ENCODE measurements around the gene CCDC90B. TPM values are rescaled to one million over a fixed set of nuclear protein-coding genes. Genes with fewer than 3 reads are reported as not detected.
A peak's percentile ranks its signal among the peaks of the same experiment; 100 is the strongest.
"Not testable (repeated sequence)": the region's sequence is repeated elsewhere in the genome, so short reads cannot be mapped to it uniquely, and the experiment has no call there.

Gene CCDC90B
- total RNA-seq, 6 experiments from 2014 or later = 44.0 to 57.9 (median 50.2) TPM

GRCh38 chr11:83272627-83273026 is 13.5 kb downstream of the CCDC90B start:
- Mint-ChIP-seq H3K27me3 (ENCODE audit: insufficient read depth) (no peaks in the 10 kb centered on the region; the same call in 1 of the 2 replicates), H3K4me1 (ENCODE audit: low read depth) (peaks cover 27% of the 10 kb centered on the region), H3K9me3 (peaks cover 14% of the 10 kb centered on the region), H3K36me3 (ENCODE audit: low read depth) (peaks cover 42% of the 10 kb centered on the region), H3K4me3 (peak overlapping the region; percentile 19; the same call in 1 of the 2 replicates), H3K27ac (peak overlapping the region; percentile 57)
- peak; percentile 83 for DNase-seq
- no peak for TF ChIP-seq CTCF (IDR thresholded peaks at IDR 0.05)

GRCh38 chr11:83271734-83272133 is 14.4 kb downstream of the CCDC90B start:
- DNase-seq; H3K4me3 Mint-ChIP-seq; H3K27me3 Mint-ChIP-seq (ENCODE audit: insufficient read depth); H3K27ac Mint-ChIP-seq: not testable (repeated sequence)
- peaks cover 14% of the 10 kb centered on the region for H3K9me3 Mint-ChIP-seq
- H3K4me1 Mint-ChIP-seq (ENCODE audit: low read depth) = peaks cover 27% of the 10 kb centered on the region
- H3K36me3 Mint-ChIP-seq (ENCODE audit: low read depth) = peaks cover 49% of the 10 kb centered on the region

- H3K36me3 Mint-ChIP-seq (ENCODE audit: low read depth) = peaks cover 59% of the 10 kb centered on the region
- peaks cover 37% of the 10 kb centered on the region for H3K4me1 Mint-ChIP-seq (ENCODE audit: low read depth)
- not testable (repeated sequence) for H3K27ac Mint-ChIP-seq; DNase-seq; H3K27me3 Mint-ChIP-seq (ENCODE audit: insufficient read depth); H3K4me3 Mint-ChIP-seq
- H3K9me3 Mint-ChIP-seq = peaks cover 14% of the 10 kb centered on the region
Measured at GRCh38 chr11:83269080-83269479, 17.1 kb downstream of the CCDC90B start.

GRCh38 chr11:83265331-83265730 is 20.8 kb downstream of the CCDC90B start:
- Mint-ChIP-seq H3K36me3 (ENCODE audit: low read depth) (peaks cover 47% of the 10 kb centered on the region), H3K9me3 (peaks cover 5% of the 10 kb centered on the region; the same call in 1 of the 2 replicates), H3K4me3 (no peak overlapping the region)

GRCh38 chr11:83259559-83259958 is 26.6 kb downstream of the CCDC90B start:
- no peak for TF ChIP-seq CTCF (IDR thresholded peaks at IDR 0.05)
- H3K9me3 Mint-ChIP-seq = no peaks in the 10 kb centered on the region
- no peak overlapping the region for H3K27ac Mint-ChIP-seq
- H3K4me1 Mint-ChIP-seq (ENCODE audit: low read depth) = peaks cover 35% of the 10 kb centered on the region
- no peaks in the 10 kb centered on the region for H3K27me3 Mint-ChIP-seq (ENCODE audit: insufficient read depth)
- no peak for DNase-seq
- peaks cover 30% of the 10 kb centered on the region for H3K36me3 Mint-ChIP-seq (ENCODE audit: low read depth)
- no peak overlapping the region for H3K4me3 Mint-ChIP-seq

More at GRCh38 chr11:83265331-83265730, 20.8 kb downstream of the CCDC90B start:
- Mint-ChIP-seq H3K4me1 (ENCODE audit: low read depth) (peaks cover 10% of the 10 kb centered on the region), H3K27ac (no peak overlapping the region), H3K27me3 (ENCODE audit: insufficient read depth) (no peaks in the 10 kb centered on the region; the same call in 1 of the 2 replicates)
- TF ChIP-seq CTCF (IDR thresholded peaks at IDR 0.05) = no peak
- peak; percentile 35 for DNase-seq

GRCh38 chr11:83257761-83258168 is 28.4 kb downstream of the CCDC90B start:
- Mint-ChIP-seq H3K27me3 (ENCODE audit: insufficient read depth) (no peaks in the 10 kb centered on the region), H3K4me3 (peak overlapping the region; percentile 51), H3K9me3 (no peaks in the 10 kb centered on the region), H3K27ac (peak overlapping the region; percentile 73), H3K4me1 (ENCODE audit: low read depth) (peaks cover 35% of the 10 kb centered on the region), H3K36me3 (ENCODE audit: low read depth) (peaks cover 21% of the 10 kb centered on the region)
- TF ChIP-seq CTCF (IDR thresholded peaks at IDR 0.05) = no peak
- DNase-seq = peak; percentile 77

Data from HFFc6 (cell line).